Activated CD4-positive, alpha-beta T cell treated with anti-CD3 and anti-CD28 coated beads for 4 hours (primary cell): ENCODE results near the gene TMEM30B.
"Not testable (repeated sequence)": the region's sequence is repeated elsewhere in the genome, so short reads cannot be mapped to it uniquely, and the experiment has no call there.

Experiments used
- DNase-seq, 2 donors: peaks; one replicate each; pipeline ENCODE4 v3.0.0-alpha.2; 2020

TMEM30B gene

GRCh38 chr14:61264010-61264571, 17.0 kb downstream of the TMEM30B start:
- DNase-seq: no peak

- DNase-seq: no peak
Observed at GRCh38 chr14:61262082-61262481, 19.1 kb downstream of the TMEM30B start.

GRCh38 chr14:61260939-61261776, 20.0 kb downstream of the TMEM30B start:
- no peak for DNase-seq

GRCh38 chr14:61258985-61259384, 22.2 kb downstream of the TMEM30B start:
- no peak for DNase-seq

- DNase-seq: no peak
Observed at GRCh38 chr14:61257469-61258057, 23.6 kb downstream of the TMEM30B start.

GRCh38 chr14:61256826-61257468, 24.2 kb downstream of the TMEM30B start:
- no peak for DNase-seq

- no peak for DNase-seq
Observed at GRCh38 chr14:61255968-61256367, 25.2 kb downstream of the TMEM30B start.

GRCh38 chr14:61254808-61255526, 26.2 kb downstream of the TMEM30B start:
- no peak for DNase-seq

- no peak for DNase-seq
Observed at GRCh38 chr14:61253064-61253738, 27.9 kb downstream of the TMEM30B start.

- peak; percentile 44 to 61 for DNase-seq
Observed at GRCh38 chr14:61252369-61253063, 28.6 kb downstream of the TMEM30B start.

- no peak for DNase-seq
Observed at GRCh38 chr14:61250063-61250462, 31.1 kb downstream of the TMEM30B start.

GRCh38 chr14:61247935-61248334, 33.2 kb downstream of the TMEM30B start:
- no peak for DNase-seq

- DNase-seq: no peak
Observed at GRCh38 chr14:61246721-61247120, 34.4 kb downstream of the TMEM30B start.

- no peak for DNase-seq
Observed at GRCh38 chr14:61244009-61244408, 37.1 kb downstream of the TMEM30B start.

GRCh38 chr14:61240206-61240605, 40.9 kb downstream of the TMEM30B start:
- DNase-seq: no peak

- not testable (repeated sequence) for DNase-seq
Observed at GRCh38 chr14:61239285-61239684, 41.9 kb downstream of the TMEM30B start.

GRCh38 chr14:61238611-61239245, 42.4 kb downstream of the TMEM30B start:
- no peak for DNase-seq

GRCh38 chr14:61234215-61234916, 46.8 kb downstream of the TMEM30B start:
- no peak for DNase-seq

- DNase-seq: no peak
Observed at GRCh38 chr14:61233436-61233956, 47.6 kb downstream of the TMEM30B start.

GRCh38 chr14:61231810-61232209, 49.3 kb downstream of the TMEM30B start:
- no peak for DNase-seq
